Measurements from ENCODE around the gene VAV1.
"Not testable (repeated sequence)": the region's sequence is repeated elsewhere in the genome, so short reads cannot be mapped to it uniquely, and the experiment has no call there.

The VAV1 gene

GRCh38 chr19:6737873-6738786, 34.4 kb upstream of the VAV1 start:
- peak; percentile 61 for DNase-seq

- peak; percentile 61 for DNase-seq
Measured at GRCh38 chr19:6738787-6739389, 33.6 kb upstream of the VAV1 start.

DNA sequence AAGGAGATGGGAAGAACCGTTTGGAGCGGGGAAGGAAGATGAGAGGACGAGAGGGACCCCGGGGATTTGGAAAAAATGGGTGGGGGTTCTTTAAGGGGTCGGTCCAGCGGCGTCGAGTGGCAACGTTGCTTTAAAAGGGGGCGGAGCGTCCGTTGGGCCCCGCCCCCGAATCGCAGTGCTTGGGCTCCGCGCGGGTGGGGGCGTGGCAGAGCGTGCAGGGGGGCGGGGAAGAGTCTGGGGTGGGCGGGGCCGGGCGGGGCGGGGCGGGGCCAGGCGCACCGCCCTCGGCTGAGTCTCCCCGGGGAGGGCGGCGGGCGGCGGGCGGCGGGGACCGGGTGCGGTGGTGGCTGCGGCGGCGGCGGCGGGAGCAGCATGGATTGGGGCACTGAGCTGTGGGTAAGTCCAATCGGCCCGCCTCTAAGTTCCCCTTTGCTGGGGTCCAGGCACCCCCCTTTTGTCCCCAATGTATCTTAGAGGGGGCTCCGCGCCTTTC, 33.1 kb upstream of the VAV1 start, which contains the start of gene TRIP10:
TRIP10 (plus strand) TSS at position 291 of the 493 bp plus-strand sequence; CDS start at position 373, 82 bp downstream.
- DNase-seq: peak; percentile 65

- DNase-seq: no peak
Measured at GRCh38 chr19:6739883-6740588, 32.5 kb upstream of the VAV1 start.

DNA sequence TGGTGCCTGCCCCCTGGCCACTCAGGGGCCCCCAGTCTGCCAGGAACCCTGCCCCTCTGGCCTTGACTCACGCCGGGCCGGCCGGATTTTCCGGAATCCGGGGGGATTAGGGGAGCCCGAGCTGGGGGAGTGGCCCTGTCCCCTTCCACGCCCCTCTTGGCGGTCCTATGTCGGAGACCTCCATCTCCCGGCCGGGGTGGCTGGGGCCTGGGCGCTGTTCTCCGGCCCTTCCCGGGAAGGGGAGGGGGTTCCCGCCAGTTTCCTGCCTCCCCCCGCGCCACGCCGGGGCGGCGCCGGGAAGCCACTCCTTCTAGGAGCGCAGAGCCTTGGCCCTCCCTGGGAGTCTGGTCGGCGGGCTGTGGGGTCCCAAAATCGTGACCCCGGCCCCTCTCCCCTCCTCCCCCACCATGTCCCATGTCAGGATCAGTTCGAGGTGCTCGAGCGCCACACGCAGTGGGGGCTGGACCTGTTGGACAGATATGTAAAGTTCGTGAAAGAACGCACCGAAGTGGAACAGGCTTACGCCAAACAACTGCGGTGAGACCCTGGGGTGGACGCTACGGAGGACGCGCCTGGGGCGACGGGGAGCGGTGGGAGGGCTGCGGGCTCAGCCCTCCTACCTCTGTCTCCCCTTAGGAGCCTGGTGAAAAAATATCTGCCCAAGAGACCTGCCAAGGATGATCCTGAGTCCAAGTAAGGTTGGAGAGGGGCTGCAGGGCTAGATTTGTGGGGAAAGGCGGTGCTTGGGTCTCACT, 31.7 kb upstream of the VAV1 start:
- DNase-seq: no peak

GRCh38 chr19:6743066-6743465, 29.4 kb upstream of the VAV1 start:
- DNase-seq: no peak

- DNase-seq: no peak
Measured at GRCh38 chr19:6743714-6744380, 28.7 kb upstream of the VAV1 start.

DNA sequence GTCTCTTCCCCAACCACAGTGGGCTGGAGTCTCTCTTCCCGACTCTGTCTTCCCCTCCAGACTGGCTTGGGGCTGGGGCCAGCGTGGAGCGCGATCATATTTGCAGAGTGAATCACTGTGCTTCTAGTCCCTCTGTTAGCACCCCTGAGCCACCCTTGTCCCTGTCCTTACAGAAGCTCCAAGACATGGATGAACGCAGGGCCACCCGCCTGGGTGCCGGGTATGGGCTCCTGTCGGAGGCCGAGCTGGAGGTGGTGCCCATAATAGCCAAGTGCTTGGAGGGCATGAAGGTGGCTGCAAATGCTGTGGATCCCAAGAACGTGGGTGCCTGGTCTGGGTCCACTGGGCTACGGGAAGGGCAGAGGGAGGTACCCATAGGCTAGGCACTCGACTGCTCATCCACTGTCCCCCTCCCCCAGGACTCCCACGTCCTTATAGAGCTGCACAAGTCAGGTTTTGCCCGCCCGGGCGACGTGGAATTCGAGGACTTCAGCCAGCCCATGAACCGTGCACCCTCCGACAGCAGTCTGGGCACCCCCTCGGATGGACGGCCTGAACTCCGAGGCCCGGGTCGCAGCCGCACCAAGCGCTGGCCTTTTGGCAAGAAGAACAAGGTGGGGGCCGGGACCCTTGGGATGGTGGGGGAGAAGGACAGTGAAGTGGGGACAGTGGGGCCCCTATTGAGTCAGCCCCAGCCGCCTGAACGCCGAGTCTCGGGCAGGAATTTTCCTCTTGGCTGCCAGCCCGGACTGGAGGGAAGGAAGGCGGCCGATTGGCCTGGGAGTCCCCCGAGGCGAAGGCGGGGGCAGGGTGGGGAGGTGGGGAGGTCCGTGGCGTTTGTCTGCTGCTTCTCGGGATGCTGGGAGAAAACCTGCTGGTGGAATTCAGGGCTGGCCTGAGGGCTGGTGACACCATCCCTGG, 27.9 kb upstream of the VAV1 start:
- no peak for DNase-seq

GRCh38 chr19:6745965-6746364, 26.5 kb upstream of the VAV1 start:
- DNase-seq: no peak

DNA sequence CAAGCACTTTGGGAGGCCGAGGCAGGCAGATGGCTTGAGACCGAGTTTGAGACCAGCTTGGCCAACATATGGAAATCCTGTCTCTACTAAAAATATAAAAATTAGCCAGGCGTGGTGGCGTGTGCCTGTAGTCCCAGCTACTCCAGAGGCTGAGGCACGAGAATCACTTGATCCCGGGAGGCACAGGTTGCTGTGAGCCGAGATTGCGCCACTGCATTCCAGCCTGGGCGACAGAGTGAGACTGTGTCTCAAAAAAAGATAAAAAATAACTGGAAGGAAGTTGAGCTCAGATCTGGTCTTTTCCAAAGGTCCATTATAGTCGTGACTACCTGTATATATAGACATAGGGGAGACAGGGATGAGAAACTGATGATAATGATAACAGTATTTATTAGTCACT, 24.0 kb upstream of the VAV1 start:
- not testable (repeated sequence) for DNase-seq

GRCh38 chr19:6750062-6750461, 22.4 kb upstream of the VAV1 start:
- no peak for DNase-seq

- DNase-seq: no peak
Measured at GRCh38 chr19:6751189-6751588, 21.3 kb upstream of the VAV1 start.

GRCh38 chr19:6752256-6753177, 20.0 kb upstream of the VAV1 start:
- no peak for DNase-seq

- DNase-seq: no peak
Measured at GRCh38 chr19:6753178-6754031, 19.1 kb upstream of the VAV1 start.

GRCh38 chr19:6754136-6754535, 18.4 kb upstream of the VAV1 start:
- no peak for DNase-seq

- DNase-seq: no peak
Measured at GRCh38 chr19:6754653-6755463, 17.6 kb upstream of the VAV1 start.

- DNase-seq: no peak
Measured at GRCh38 chr19:6760606-6761005, 11.9 kb upstream of the VAV1 start.

Data from NCI-H2029 treated with DMSO at 0.1 percent for 48 hours (cell line).